Vagina (tissue), 2 donors: Measurements from ENCODE around the gene RORC.

Source experiments
- POLR2A ChIP-seq, 2 donors: fragments of 450-650 bp; IDR thresholded peaks; one replicate each; pipeline ENCODE4 v1.6.1; 2017; ENCODE audit warnings: antibody characterized with exemption in 2 of 2, mild to moderate bottlenecking in 2 of 2, moderate library complexity in 2 of 2
- POLR2AphosphoS5 ChIP-seq, 2 donors: sonication (generic); formaldehyde crosslinking; IDR thresholded peaks; one replicate each; pipeline ENCODE4 v1.9.0; 2017; ENCODE audit warnings: antibody characterized with exemption in 2 of 2, mild to moderate bottlenecking in 2 of 2, low read depth in 1 of 2; ENCODE audit not compliant: insufficient read depth in 1 of 2
- TF ChIP-seq, protein P1 (sequence below), 3 experiments: fragments of 450-650 bp in 2 of 3; fragments of 200-600 bp in 1 of 3; sonication (generic) in 1 of 3; IDR thresholded peaks; one replicate each; pipeline ENCODE4 v1.5.1; 2017 to 2019; ENCODE audit warnings: antibody characterized with exemption in 3 of 3, mild to moderate bottlenecking in 2 of 3, moderate library complexity in 2 of 3

DNA sequence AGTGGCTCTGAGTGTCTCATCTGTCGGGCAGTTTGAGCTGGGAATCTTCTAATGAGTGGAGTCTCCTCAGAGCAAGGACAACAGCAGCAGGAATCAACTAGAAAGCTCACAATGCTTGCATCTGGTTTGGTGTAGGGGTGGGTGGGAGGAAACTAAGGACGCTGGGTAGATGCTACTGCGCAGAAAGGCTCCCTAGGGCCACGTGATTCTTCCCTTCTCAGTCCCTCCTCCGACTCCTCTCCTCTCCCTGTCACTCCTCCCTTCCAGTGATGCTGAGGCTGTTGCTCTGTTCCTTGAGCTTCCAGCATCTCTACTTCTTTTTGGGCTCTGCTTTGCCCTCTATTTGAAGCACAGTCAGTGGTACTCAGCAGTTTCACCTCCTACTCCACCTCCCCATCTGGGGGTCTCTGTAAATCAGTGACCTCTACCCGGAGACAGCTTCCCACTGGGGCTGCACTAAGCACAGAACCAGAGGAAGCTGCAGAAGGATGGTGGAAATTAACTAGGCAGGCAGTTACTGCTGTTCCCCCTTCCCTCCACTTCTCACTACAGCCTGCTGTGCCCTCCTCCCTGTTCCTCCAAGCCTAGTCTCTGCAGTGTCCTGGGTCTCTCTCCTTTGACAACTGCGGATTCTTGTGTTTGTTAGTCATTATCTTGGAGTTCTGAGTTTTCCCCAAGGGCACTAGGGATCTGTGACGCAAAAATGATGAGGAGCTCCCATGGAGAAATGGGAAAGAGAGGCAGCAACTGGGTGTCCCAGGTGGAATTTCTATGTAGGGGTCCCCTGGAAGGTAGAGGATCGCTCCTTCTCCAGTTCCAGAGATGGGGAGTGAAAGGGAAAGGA is 32.2 kb downstream of the RORC start:
- TF ChIP-seq POLR2AphosphoS5 (IDR thresholded peaks at IDR 0.05; ENCODE audit: insufficient read depth in 1 of 2, low read depth in 1 of 2) (no peak), POLR2A (IDR thresholded peaks at IDR 0.05) (no peak)
- TF ChIP-seq, protein P1, sequence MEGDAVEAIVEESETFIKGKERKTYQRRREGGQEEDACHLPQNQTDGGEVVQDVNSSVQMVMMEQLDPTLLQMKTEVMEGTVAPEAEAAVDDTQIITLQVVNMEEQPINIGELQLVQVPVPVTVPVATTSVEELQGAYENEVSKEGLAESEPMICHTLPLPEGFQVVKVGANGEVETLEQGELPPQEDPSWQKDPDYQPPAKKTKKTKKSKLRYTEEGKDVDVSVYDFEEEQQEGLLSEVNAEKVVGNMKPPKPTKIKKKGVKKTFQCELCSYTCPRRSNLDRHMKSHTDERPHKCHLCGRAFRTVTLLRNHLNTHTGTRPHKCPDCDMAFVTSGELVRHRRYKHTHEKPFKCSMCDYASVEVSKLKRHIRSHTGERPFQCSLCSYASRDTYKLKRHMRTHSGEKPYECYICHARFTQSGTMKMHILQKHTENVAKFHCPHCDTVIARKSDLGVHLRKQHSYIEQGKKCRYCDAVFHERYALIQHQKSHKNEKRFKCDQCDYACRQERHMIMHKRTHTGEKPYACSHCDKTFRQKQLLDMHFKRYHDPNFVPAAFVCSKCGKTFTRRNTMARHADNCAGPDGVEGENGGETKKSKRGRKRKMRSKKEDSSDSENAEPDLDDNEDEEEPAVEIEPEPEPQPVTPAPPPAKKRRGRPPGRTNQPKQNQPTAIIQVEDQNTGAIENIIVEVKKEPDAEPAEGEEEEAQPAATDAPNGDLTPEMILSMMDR (IDR thresholded peaks at IDR 0.05): no peak
